Measurements from ENCODE around the gene ZNF280D. TPM values are rescaled to one million over a fixed set of nuclear protein-coding genes. Genes with fewer than 3 reads are reported as not detected.

ZNF280D gene
- total RNA-seq, 2 donors from 2014 or later, result 21.2 to 22.1 TPM

- ATAC-seq (no peak), DNase-seq (no peak)
- intact Hi-C loops (cut with DNase I), result no loop called here
Measured at GRCh38 chr15:56598991-56599390, 134.3 kb downstream of the ZNF280D start.

- ATAC-seq (no peak), DNase-seq (no peak)
- intact Hi-C loops (cut with DNase I), result loop anchor here in 1 of 2 donors (10.0 kb wide), 1 partner anchor 63 kb away; no protein-coding TSS in a partner anchor
Measured at GRCh38 chr15:56587686-56588085, 145.6 kb downstream of the ZNF280D start.

- ATAC-seq (no peak), DNase-seq (no peak)
- intact Hi-C loops (cut with DNase I), result loop anchor here in 1 of 2 donors (10.0 kb wide), 1 partner anchor 61 kb away; no protein-coding TSS in a partner anchor
Measured at GRCh38 chr15:56586206-56586605, 147.1 kb downstream of the ZNF280D start.

- DNase-seq (no peak), ATAC-seq (no peak)
- intact Hi-C loops (cut with DNase I), result loop anchor here in 1 of 2 donors (10.0 kb wide), 1 partner anchor 58 kb away; no protein-coding TSS in a partner anchor
Measured at GRCh38 chr15:56582785-56583184, 150.5 kb downstream of the ZNF280D start.

Other genes starting within 250 kb of the ZNF280D start
- gene TCF12, start 185.1 kb upstream of the ZNF280D start, total RNA-seq, result 10 to 100 TPM; 44.0 to 53.9 TPM

Measured in left cardiac atrium (tissue), 4 donors.